AG10803 (cell line): ENCODE measurements around the gene CNPY3.

Source experiments
- DNase-seq: peaks from one replicate; pipeline ENCODE4 v3.0.0; 2010; ENCODE audit warnings: low read depth
- H3K4me3 ChIP-seq: 2 replicates; pipeline ENCODE4 v1.5.1; 2011; ENCODE audit warnings: mild to moderate bottlenecking, low read length, control low read depth
- TF ChIP-seq, protein P1 (sequence below): conservative IDR thresholded peaks from 2 replicates; pipeline ENCODE4 v1.5.1; 2011; ENCODE audit warnings: mild to moderate bottlenecking, low read length, control low read depth, inconsistent platforms

Gene CNPY3

DNA sequence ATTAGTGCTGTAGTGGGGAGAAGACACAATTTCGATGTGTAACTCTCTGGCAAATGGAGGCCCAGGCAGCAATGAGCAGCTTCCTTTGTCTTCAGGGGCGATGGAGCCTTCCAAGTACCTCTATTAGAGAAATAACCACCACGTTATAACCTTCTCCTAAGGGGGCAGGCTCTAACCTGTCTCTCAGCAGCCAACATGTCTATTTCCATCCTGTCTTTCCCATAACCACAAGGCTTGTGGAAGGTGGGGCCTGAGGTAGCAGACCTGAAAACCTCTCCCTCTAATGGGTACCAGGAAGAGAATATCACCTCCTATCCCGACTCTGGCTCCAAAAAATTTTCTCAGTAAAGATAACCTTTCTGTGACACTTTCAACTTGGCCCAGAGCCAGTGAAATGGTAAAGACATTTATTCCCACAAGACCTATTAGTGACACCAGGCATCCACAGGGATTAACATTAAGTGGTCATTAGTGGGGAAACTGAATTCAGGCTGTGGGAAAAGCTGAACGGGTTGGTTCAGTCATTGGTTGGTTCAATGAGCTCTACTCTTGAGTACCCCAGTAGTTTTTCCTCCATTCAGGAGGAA is 45.7 kb downstream of the CNPY3 start:
- TF ChIP-seq, protein P1, sequence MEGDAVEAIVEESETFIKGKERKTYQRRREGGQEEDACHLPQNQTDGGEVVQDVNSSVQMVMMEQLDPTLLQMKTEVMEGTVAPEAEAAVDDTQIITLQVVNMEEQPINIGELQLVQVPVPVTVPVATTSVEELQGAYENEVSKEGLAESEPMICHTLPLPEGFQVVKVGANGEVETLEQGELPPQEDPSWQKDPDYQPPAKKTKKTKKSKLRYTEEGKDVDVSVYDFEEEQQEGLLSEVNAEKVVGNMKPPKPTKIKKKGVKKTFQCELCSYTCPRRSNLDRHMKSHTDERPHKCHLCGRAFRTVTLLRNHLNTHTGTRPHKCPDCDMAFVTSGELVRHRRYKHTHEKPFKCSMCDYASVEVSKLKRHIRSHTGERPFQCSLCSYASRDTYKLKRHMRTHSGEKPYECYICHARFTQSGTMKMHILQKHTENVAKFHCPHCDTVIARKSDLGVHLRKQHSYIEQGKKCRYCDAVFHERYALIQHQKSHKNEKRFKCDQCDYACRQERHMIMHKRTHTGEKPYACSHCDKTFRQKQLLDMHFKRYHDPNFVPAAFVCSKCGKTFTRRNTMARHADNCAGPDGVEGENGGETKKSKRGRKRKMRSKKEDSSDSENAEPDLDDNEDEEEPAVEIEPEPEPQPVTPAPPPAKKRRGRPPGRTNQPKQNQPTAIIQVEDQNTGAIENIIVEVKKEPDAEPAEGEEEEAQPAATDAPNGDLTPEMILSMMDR, result no peak
- no peak for DNase-seq
- H3K4me3 ChIP-seq, result no peak overlapping the region

GRCh38 chr6:42978487-42978838 is 49.2 kb downstream of the CNPY3 start:
- TF ChIP-seq, protein P1, result no peak
- peak overlapping the region; percentile 76 for H3K4me3 ChIP-seq
- peak; percentile 23 for DNase-seq

DNA sequence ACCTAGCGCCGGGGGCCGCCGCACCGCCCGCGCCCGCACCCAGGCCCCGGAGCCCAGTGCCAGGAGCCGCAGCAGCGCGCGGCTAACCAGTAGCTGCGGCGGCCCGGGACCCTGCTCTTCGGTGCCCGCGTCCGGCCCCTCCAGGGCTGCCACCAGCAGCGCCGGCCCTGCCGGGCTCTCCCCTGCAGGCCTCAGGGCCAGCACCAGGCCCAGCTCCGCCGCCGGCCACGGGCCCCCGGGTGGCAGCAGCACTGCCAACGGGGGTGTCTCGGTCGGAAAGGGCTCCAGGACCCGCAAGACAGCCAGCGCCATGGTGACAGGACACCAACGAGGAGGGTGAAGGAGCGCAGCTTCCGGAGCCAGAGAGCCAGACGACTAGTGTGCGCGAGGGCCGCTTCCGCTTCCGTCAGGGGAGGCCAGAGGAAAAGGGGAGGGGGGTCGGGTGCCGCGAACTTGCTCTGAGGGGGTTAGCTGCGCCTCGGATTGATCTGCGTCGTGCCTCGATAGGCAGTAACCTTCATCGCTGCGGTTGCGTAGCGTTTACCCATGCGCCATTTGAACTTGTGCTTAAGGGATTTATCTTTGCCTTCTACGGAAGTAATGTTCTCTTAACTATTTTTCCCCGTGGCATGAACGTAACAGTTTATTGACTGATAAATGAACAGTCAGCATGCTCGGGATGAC is 49.7 kb downstream of the CNPY3 start, which contains the start of gene PEX6:
Gene PEX6 (minus strand): TSS at position 343 of the 684 bp plus-strand sequence. CDS start 31 bp downstream, at position 312.
- TF ChIP-seq, protein P1, result no peak
- DNase-seq, result peak; percentile 81

GRCh38 chr6:42979523-42980177 is 50.4 kb downstream of the CNPY3 start:
- TF ChIP-seq, protein P1, result peak; percentile 7; the same call in 1 of the 2 replicates
- H3K4me3 ChIP-seq, result peak overlapping the region; percentile 76
- DNase-seq, result peak; percentile 38

More for the DNA sequence above, 49.7 kb downstream of the CNPY3 start, which contains the start of gene PEX6:
- peak within 1 kb of the TSS; percentile 76 for H3K4me3 ChIP-seq

DNA sequence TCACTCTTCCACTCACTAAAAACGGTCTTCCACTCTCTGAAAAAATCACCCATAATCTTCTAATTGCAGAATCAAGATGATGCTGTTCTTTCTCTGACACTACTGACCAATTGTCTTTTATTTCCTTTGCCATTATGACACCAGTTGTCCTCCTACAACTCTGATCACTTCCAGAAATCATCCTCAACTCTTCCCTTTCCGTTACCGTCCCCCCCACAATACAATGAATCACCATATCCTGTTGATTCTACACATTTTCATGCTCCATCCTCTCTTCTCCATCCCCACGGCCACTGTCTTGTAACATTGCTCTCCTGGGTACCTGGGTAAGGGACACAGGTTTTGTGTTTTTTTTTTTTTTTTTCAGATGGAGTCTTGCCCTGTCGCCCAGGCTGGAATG is 52.6 kb downstream of the CNPY3 start:
- TF ChIP-seq, protein P1, result no peak
- DNase-seq, result no peak
- H3K4me3 ChIP-seq, result no peak overlapping the region

DNA sequence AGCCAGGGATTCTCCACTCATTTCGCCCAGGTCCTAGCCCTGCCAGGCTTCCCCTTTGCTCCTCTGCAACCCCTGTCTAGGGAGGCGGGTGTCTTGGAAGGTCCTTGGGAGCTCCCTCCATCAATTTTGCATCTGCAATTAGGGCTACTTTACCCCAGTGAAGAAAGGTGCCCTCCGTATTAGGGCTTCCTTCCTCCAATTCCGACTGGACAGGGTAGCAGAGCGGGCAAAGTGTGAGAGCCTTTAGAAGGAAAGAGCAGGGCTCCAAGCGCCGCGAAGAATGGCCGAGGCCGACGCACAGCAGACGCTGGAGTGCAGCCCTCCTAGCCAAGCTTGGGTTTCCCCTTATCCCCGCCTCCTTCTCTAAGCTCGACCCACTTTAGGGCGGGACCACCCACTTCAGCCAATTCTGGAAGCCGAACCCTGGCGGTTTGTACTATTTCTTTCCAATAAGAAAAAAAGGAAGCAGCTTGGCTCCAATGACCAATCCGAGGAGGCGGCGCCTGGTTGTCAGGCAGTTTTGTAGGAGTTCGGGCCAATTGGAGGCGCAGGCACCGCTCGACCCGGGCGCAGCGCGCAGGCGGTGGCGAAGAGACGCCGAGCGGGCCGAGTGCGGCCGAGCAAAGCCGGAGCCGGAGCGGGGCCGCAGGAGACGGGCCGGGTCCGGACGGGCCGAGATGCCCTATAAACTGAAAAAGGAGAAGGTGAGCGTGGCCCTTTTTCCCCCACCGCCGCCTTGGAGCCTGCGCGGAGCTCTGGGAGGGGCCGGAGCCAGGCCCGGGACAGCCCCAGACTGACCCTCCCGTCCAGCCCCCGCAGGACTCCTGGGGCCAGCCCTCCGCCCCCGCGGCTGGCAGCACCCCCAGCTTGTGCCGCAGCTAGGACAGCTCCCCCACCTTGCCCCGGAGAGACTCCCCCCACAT is 55.0 kb downstream of the CNPY3 start, which contains the start of gene PPP2R5D:
Gene PPP2R5D (plus strand): TSS at position 570 of the 923 bp plus-strand sequence. CDS start 108 bp downstream, at position 678.
- peak within 1 kb of the TSS; percentile 74 for H3K4me3 ChIP-seq
- DNase-seq, result peak; percentile 98
- TF ChIP-seq, protein P1, result no peak
